GM23338 (cell line): ENCODE measurements around the gene MORN4. TPM values are rescaled to one million over a fixed set of nuclear protein-coding genes. Genes with fewer than 3 reads are reported as not detected.

Experiments used
- ATAC-seq: fragments of 200-7000 bp; cut with Tn5 transposase; 3 replicates; pipeline ENCODE4 v1.9.1; 2020
- DNase-seq: peaks from one replicate; pipeline ENCODE4 v3.0.0-alpha.2; 2015; ENCODE audit warnings: low spot score
- H2AFZ ChIP-seq: fragments of 200-600 bp; sonication (generic); 2 replicates; pipeline ENCODE4 v1.8.0; 2016; ENCODE audit warnings: antibody characterized with exemption, mild to moderate bottlenecking, moderate library complexity
- H3F3A ChIP-seq: fragments of 200-600 bp; sonication (generic); replicated peaks from 2 replicates; pipeline ENCODE4 v1.8.0; 2017; ENCODE audit warnings: antibody characterized with exemption, mixed run types, low read depth
- H3K27ac ChIP-seq: fragments of 200-600 bp; sonication (generic); 2 replicates; pipeline ENCODE4 v1.6.1; 2016; ENCODE audit warnings: low read depth
- H3K27me3 ChIP-seq: fragments of 200-600 bp; sonication (generic); 2 replicates; pipeline ENCODE4 v1.8.0; 2016; ENCODE audit warnings: mild to moderate bottlenecking, mixed run types, moderate library complexity; ENCODE audit not compliant: insufficient read depth
- H3K36me3 ChIP-seq: fragments of 200-600 bp; sonication (generic); 2 replicates; pipeline ENCODE4 v1.8.0; 2016; ENCODE audit warnings: mild to moderate bottlenecking; ENCODE audit not compliant: insufficient read depth
- H3K4me1 ChIP-seq: fragments of 200-600 bp; sonication (generic); 2 replicates; pipeline ENCODE4 v1.8.0; 2016; ENCODE audit warnings: mild to moderate bottlenecking, moderate library complexity; ENCODE audit not compliant: insufficient read depth
- H3K4me2 ChIP-seq: fragments of 200-600 bp; sonication (generic); 2 replicates; pipeline ENCODE4 v1.7.1; 2017; ENCODE audit warnings: mixed run types
- H3K4me3 ChIP-seq: fragments of 200-600 bp; sonication (generic); 2 replicates; pipeline ENCODE4 v1.6.1; 2016; ENCODE audit warnings: mixed run types
- H3K79me2 ChIP-seq: fragments of 200-600 bp; sonication (generic); replicated peaks from 2 replicates; pipeline ENCODE4 v1.8.0; 2017; ENCODE audit warnings: mild to moderate bottlenecking; ENCODE audit not compliant: insufficient read depth
- H3K9me2 ChIP-seq: fragments of 200-600 bp; sonication (generic); 2 replicates; pipeline ENCODE4 v1.8.0; 2017; ENCODE audit not compliant: insufficient read depth
- H4K20me1 ChIP-seq: fragments of 200-600 bp; sonication (generic); replicated peaks from 2 replicates; pipeline ENCODE4 v1.8.0; 2017; ENCODE audit warnings: mild to moderate bottlenecking; ENCODE audit not compliant: insufficient read depth
- H3K27ac Mint-ChIP-seq: 2 replicates; pipeline ENCODE4 v1.8.0; 2020; ENCODE audit warnings: inconsistent platforms, mild to moderate bottlenecking, moderate library complexity, mixed read lengths
- H3K27me3 Mint-ChIP-seq: 3 replicates; pipeline ENCODE4 v1.8.0; 2022; ENCODE audit warnings: low read depth, mild to moderate bottlenecking, moderate library complexity, mixed read lengths, inconsistent platforms; ENCODE audit not compliant: insufficient read depth, poor library complexity
- H3K36me3 Mint-ChIP-seq: 3 replicates; pipeline ENCODE4 v1.8.0; 2021; ENCODE audit warnings: low read depth, mild to moderate bottlenecking, inconsistent platforms, moderate library complexity, mixed read lengths
- H3K4me1 Mint-ChIP-seq: 3 replicates; pipeline ENCODE4 v1.8.0; 2020; ENCODE audit warnings: mild to moderate bottlenecking, inconsistent platforms, mixed read lengths
- H3K4me3 Mint-ChIP-seq: 3 replicates; pipeline ENCODE4 v1.8.0; 2021; ENCODE audit warnings: moderate library complexity, mild to moderate bottlenecking, inconsistent platforms, mixed read lengths
- H3K9me3 Mint-ChIP-seq: 3 replicates; pipeline ENCODE4 v1.8.0; 2020; ENCODE audit warnings: moderate library complexity, mild to moderate bottlenecking, inconsistent platforms, mixed read lengths
- CREB1 ChIP-seq: fragments of 250-450 bp; sonication (Bioruptor Pico); IDR thresholded peaks from 2 replicates; pipeline ENCODE4 v1.5.0; 2020; ENCODE audit warnings: low read depth, mild to moderate bottlenecking, moderate library complexity
- CTCF ChIP-seq, 2 experiments: fragments of 200-600 bp in 1 of 2; sonication (generic) in 1 of 2; conservative IDR thresholded peaks; 2 replicates each; pipeline versions ENCODE4 v1.5.1 to v1.6.1; 2016 to 2017; ENCODE audit warnings: antibody characterized with exemption in 2 of 2, low read depth in 2 of 2, mild to moderate bottlenecking in 2 of 2, moderate library complexity in 1 of 2
- ETS1 ChIP-seq: IDR thresholded peaks from 2 replicates; pipeline ENCODE4 v1.6.1; 2016; ENCODE audit warnings: antibody characterized with exemption
- EZH2phosphoT487 ChIP-seq: fragments of 200-600 bp; sonication (generic); IDR thresholded peaks from one replicate; pipeline ENCODE4 v1.8.1; 2018; ENCODE audit warnings: antibody characterized with exemption; ENCODE audit not compliant: unreplicated experiment
- NANOG ChIP-seq: IDR thresholded peaks from 2 replicates; pipeline ENCODE4 v1.6.1; 2016; ENCODE audit warnings: antibody characterized with exemption, borderline replicate concordance
- STAT1 ChIP-seq: IDR thresholded peaks from one replicate; pipeline ENCODE4 v1.6.1; 2016; ENCODE audit warnings: antibody characterized with exemption; ENCODE audit not compliant: unreplicated experiment
- ZNF331 ChIP-seq: fragments of 250-450 bp; sonication (Bioruptor Pico); IDR thresholded peaks from 2 replicates; pipeline ENCODE4 v1.5.0; 2020; ENCODE audit warnings: low read depth, mild to moderate bottlenecking, moderate library complexity
- ZNF462 ChIP-seq: fragments of 250-450 bp; sonication (Bioruptor Pico); IDR thresholded peaks from 2 replicates; pipeline ENCODE4 v1.5.0; 2020; ENCODE audit warnings: mild to moderate bottlenecking, moderate library complexity
- polyA plus RNA-seq: library from polyadenylated mRNA; unstranded; fragments of >200 nt; fragmentation: Nextera tagmentation; extraction: Ambion mirVana; gene quantifications from 2 replicates; pipeline ENCODE4 v1.2.1, GENCODE V29; 2016
- total RNA-seq: library from RNA; depleted of rRNA; stranded (reverse); fragments of >200 nt; shearing (Covaris generic); gene quantifications from 2 replicates; pipeline ENCODE4 v1.2.3, GENCODE V29; 2014

MORN4 gene
- total and polyA plus RNA-seq, 2 experiments from 2014 or later = 9.0 to 50.0 TPM

- H3K27me3 ChIP-seq = no peaks in the 10 kb centered on the region
- no peak for TF ChIP-seq ZNF331 (CRISPR knock-in tag)
- TF ChIP-seq CREB1 = no peak
- TF ChIP-seq EZH2phosphoT487 = no peak
- TF ChIP-seq CTCF (conservative IDR thresholded peaks at IDR 0.05; ENCODE audit: low read depth in 2 of 2) = no peak
- no peak for TF ChIP-seq NANOG
- TF ChIP-seq ETS1 = no peak
- no peak for TF ChIP-seq STAT1
- ATAC-seq (no peak), DNase-seq (no peak)
- Mint-ChIP-seq H3K27me3 (peaks cover 4% of the 10 kb centered on the region), H3K4me3 (no peak overlapping the region), H3K36me3 (no peaks in the 10 kb centered on the region), H3K9me3 (no peaks in the 10 kb centered on the region), H3K4me1 (peaks cover 10% of the 10 kb centered on the region), H3K27ac (no peak overlapping the region)
- no peaks in the 10 kb centered on the region for H3K9me2 ChIP-seq
- no peak overlapping the region for H3K4me2 ChIP-seq
- no peak overlapping the region for H3K27ac ChIP-seq
- no peaks in the 10 kb centered on the region for H3F3A ChIP-seq
- no peak overlapping the region for H2AFZ ChIP-seq
- no peaks in the 10 kb centered on the region for H3K36me3 ChIP-seq
- no peaks in the 10 kb centered on the region for H3K79me2 ChIP-seq
- 0 out of 2 replicates have a peak, but pooled peaks cover 1% of the 10 kb centered on the region for H4K20me1 ChIP-seq
- no peaks in the 10 kb centered on the region for H3K4me1 ChIP-seq
- H3K4me3 ChIP-seq = no peak overlapping the region
Measured at GRCh38 chr10:97608991-97609561, 24.2 kb downstream of the MORN4 start.

- no peak for ATAC-seq
- Mint-ChIP-seq H3K27ac (no peak overlapping the region), H3K36me3 (no peaks in the 10 kb centered on the region)
- TF ChIP-seq ZNF462 (no peak), CTCF (conservative IDR thresholded peaks at IDR 0.05; ENCODE audit: low read depth in 2 of 2) (no peak), CREB1 (no peak)
Measured at GRCh38 chr10:97607095-97607636, 26.1 kb downstream of the MORN4 start.

More at GRCh38 chr10:97607095-97607636, 26.1 kb downstream of the MORN4 start:
- Mint-ChIP-seq H3K9me3 (no peaks in the 10 kb centered on the region), H3K4me1 (peaks cover 7% of the 10 kb centered on the region), H3K27me3 (peaks cover 4% of the 10 kb centered on the region), H3K4me3 (no peak overlapping the region)
- Histone ChIP-seq H3K79me2 (no peaks in the 10 kb centered on the region), H3K27me3 (no peaks in the 10 kb centered on the region), H4K20me1 (no peaks in the 10 kb centered on the region), H2AFZ (no peak overlapping the region), H3K4me2 (no peak overlapping the region), H3K36me3 (no peaks in the 10 kb centered on the region), H3K9me2 (no peaks in the 10 kb centered on the region), H3K4me1 (no peaks in the 10 kb centered on the region), H3F3A (no peaks in the 10 kb centered on the region), H3K4me3 (no peak overlapping the region), H3K27ac (no peak overlapping the region)
- no peak for DNase-seq
